GM12865 (cell line): Measurements from ENCODE around the gene MTCH1.
"Not testable (repeated sequence)": the region's sequence is repeated elsewhere in the genome, so short reads cannot be mapped to it uniquely, and the experiment has no call there.

Experiments used
- DNase-seq: peaks from one replicate; pipeline ENCODE4 v3.0.0; 2010; ENCODE audit warnings: low read depth
- H3K4me3 ChIP-seq: 2 replicates; pipeline ENCODE4 v1.5.1; 2011; ENCODE audit warnings: mild to moderate bottlenecking, low read depth, low read length, control low read depth
- TF ChIP-seq, protein P1 (sequence below): IDR thresholded peaks from 2 replicates; pipeline ENCODE4 v1.5.1; 2011; ENCODE audit warnings: low read length, control low read depth, low read depth, inconsistent platforms; ENCODE audit not compliant: insufficient read depth; ENCODE audit errors: missing control alignments

The MTCH1 gene

DNA sequence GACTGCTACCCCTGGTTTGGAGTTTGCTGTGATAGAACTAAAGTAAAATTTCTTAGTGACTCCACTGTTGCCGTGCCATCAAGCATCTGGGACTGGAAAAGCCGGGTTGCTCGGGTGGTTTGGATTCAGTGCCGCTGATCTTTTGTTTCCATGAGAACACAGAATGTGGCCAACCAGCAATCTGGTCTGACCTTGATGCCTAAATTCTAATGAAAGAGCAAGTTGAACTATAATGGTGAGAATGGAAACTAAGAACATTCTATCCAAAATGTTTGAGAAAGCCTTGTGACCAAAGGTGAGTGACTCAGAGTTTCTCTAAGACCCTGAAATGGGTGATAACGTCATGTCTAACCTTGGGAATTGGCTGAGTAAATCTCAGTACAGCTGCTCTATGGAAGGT, 41.3 kb downstream of the MTCH1 start:
- no peak for DNase-seq
- TF ChIP-seq, protein P1, sequence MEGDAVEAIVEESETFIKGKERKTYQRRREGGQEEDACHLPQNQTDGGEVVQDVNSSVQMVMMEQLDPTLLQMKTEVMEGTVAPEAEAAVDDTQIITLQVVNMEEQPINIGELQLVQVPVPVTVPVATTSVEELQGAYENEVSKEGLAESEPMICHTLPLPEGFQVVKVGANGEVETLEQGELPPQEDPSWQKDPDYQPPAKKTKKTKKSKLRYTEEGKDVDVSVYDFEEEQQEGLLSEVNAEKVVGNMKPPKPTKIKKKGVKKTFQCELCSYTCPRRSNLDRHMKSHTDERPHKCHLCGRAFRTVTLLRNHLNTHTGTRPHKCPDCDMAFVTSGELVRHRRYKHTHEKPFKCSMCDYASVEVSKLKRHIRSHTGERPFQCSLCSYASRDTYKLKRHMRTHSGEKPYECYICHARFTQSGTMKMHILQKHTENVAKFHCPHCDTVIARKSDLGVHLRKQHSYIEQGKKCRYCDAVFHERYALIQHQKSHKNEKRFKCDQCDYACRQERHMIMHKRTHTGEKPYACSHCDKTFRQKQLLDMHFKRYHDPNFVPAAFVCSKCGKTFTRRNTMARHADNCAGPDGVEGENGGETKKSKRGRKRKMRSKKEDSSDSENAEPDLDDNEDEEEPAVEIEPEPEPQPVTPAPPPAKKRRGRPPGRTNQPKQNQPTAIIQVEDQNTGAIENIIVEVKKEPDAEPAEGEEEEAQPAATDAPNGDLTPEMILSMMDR, result no peak
- H3K4me3 ChIP-seq, result no peak overlapping the region

DNA sequence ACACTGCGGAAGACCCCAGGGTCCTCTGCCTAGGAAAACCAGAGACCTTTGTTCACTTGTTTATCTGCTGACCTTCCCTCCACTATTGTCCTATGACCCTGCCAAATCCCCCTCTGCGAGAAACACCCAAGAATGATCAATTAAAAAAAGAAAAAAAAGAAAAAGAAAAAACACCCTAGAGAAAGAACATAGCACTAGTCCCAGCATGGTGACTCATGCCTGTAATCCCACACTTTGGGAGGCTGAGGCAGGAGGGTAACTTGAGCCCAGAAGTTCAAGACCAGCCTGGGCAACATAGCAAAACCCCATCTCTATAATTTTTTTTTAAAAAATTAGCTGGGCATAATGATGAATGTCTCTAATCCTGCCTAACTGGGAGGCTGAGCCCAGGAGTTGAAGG, 43.7 kb downstream of the MTCH1 start:
- DNase-seq, H3K4me3 ChIP-seq: not testable (repeated sequence)

DNA sequence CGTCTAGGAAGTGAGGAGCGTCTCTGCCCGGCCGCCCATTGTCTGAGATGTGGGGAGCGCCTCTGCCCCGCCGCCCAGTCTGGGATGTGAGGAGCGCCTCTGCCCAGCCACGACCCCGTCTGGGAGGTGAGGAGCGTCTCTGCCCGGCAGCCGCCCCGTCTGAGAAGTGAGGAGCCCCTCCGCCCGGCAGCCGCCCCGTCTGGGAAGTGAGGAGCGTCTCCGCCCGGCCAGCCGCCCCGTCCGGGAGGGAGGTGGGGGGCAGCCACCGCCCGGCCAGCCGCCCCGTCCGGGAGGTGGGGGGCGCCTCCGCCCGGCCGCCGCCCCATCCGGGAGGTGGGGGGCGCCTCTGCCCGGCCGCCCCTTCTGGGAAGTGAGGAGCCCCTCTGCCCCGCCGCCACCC, 44.4 kb downstream of the MTCH1 start:
- not testable (repeated sequence) for DNase-seq, H3K4me3 ChIP-seq

DNA sequence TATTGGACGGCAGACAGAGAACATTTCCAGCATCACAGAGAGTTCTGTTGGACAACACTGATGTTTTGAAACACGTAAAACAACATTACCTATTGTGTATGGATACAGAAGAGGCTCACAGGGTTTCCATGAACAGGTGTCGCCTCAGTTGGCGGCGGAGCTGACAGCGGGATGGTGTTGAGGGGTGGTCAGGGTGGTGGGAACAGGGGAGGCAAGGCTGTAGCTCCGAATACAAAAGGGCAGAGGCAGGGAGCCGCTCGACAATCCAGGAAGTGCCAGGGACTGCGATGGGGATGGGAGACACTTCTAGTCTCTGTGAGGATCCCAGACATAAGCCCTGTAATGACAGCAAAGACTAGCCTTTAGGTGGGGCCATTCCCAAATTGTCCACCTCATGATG, 46.0 kb downstream of the MTCH1 start:
- no peak overlapping the region for H3K4me3 ChIP-seq

DNA sequence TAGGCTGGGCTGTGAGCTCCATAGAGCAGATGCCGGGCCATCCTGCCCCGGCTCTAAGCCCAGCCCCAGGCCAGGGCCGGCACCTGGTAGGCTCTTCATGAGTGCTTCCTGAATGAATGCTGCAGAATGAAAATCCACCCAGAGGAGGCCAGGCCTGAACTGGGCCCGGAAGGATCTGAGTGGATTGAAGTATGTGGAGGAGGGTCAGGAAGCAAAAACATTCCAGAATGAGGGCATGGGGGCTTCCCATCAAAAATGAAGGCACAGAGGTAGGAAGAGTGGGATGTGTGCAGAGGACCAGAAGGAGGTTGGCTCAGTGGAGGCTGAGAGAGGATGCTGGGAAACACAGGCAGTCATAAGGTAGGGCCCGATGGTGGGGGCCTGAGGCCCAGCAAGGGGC, 47.0 kb downstream of the MTCH1 start:
- H3K4me3 ChIP-seq, DNase-seq: not testable (repeated sequence)

More for the DNA sequence above, 46.0 kb downstream of the MTCH1 start:
- TF ChIP-seq, protein P1, result no peak
- no peak for DNase-seq

DNA sequence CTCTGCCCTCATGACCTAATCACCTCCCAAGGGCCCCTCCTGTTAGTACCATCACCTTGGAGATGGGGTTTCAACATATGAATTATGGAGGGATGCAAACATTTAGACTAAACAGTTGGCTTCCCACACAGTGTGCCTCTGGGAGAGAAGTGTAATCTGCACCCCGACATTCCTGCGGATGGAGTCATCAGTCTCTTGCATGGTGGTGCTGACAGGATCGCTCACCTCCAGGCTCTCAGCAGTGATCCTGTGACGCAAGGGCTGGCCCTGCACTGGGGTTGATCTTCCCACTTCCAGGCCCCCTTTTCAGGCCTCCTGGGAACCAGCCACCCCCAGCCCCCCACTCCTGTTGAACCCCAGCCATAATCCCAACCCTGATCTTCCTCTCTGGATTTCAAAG, 47.5 kb downstream of the MTCH1 start:
- no peak overlapping the region for H3K4me3 ChIP-seq
- no peak for DNase-seq
- TF ChIP-seq, protein P1, result no peak

DNA sequence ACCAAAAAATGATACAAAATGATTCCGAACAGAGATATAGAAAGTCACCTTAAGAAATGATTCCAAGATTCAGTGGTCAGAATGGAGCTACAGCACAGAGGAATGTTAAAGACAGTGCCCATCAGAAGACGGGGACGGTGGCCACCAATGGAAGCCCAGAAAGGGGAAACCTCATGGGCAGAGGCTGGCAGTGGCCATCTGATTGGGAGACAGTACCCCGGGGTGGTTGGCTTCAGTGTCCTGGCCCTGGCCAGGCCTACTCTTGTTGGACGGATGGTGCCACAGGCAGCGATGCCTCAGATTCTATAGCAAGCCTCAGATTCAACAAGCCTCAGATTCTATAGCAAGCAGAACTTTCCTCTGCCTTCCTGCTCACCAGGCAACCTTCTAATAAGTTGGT, 48.1 kb downstream of the MTCH1 start:
- TF ChIP-seq, protein P1, result no peak
- no peak for DNase-seq
- no peak overlapping the region for H3K4me3 ChIP-seq

DNA sequence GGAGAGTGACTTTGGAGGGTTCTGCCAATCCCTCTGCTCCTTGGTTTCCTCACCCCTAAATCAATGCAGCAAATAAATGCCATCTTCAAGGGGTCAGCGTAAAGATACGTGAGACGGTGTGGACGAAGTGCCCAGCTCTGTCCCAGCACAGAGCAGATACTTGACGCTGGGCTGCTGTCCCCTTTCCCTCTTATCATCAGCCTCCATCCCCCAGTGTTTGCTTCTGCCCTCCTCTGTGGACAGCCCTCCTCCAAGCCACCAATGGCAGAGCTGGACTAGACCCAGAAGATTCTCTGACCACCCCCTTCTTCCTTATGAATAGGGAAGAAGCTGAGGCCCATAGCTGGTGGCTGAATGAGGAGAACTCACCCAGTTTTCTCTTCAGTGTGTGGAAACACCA, 49.2 kb downstream of the MTCH1 start:
- TF ChIP-seq, protein P1, result no peak
- no peak overlapping the region for H3K4me3 ChIP-seq
- no peak for DNase-seq

DNA sequence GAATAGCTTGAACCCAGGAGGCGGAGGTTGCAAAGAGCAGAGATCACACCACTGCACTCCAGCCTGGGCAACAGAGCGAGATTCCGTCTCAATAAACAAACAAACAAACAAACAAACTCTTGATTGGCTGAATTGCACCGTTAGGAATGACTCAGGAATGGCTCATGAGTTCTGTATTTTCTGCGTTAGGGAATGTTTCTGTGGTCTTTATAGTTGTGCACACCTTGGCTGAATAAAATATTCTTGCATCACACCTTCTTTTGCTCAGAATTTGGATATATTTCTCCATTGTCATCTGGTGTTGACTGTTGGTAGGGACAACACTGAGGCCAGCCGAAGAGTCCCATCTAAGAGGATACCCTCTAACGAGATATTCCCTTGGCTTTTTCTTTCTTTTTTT, 51.1 kb downstream of the MTCH1 start:
- no peak for DNase-seq
- TF ChIP-seq, protein P1, result no peak
- H3K4me3 ChIP-seq, result no peak overlapping the region
